Fibroblast of lung (primary cell): ENCODE measurements around the gene MCF2L. TPM values are rescaled to one million over a fixed set of nuclear protein-coding genes. Genes with fewer than 3 reads are reported as not detected.

Source experiments
- DNase-seq, 2 donors: peaks; one replicate each; pipeline versions ENCODE4 v3.0.0 to v3.0.0-alpha.2; 2010; ENCODE audit warnings: low read depth in 2 of 2
- H2AFZ ChIP-seq: 2 replicates; pipeline ENCODE4 v1.5.1; 2012; ENCODE audit warnings: low read length, control low read depth, inconsistent platforms
- H3K27ac ChIP-seq: 2 replicates; pipeline ENCODE4 v1.5.1; 2011; ENCODE audit warnings: low read length, control low read depth; ENCODE audit not compliant: insufficient read depth
- H3K27me3 ChIP-seq: 2 replicates; pipeline ENCODE4 v1.5.1; 2011; ENCODE audit warnings: mild to moderate bottlenecking, low read length; ENCODE audit not compliant: control insufficient read depth, insufficient read depth
- H3K36me3 ChIP-seq: 2 replicates; pipeline ENCODE4 v1.5.1; 2011; ENCODE audit warnings: low read length; ENCODE audit not compliant: control insufficient read depth, insufficient read depth
- H3K4me1 ChIP-seq: 2 replicates; pipeline ENCODE4 v1.5.1; 2011; ENCODE audit warnings: low read length; ENCODE audit not compliant: control insufficient read depth, insufficient read depth; ENCODE audit errors: extremely low read depth
- H3K4me2 ChIP-seq: 2 replicates; pipeline ENCODE4 v1.5.1; 2011; ENCODE audit warnings: low read length, control low read depth; ENCODE audit not compliant: insufficient read depth; ENCODE audit errors: extremely low read depth
- H3K4me3 ChIP-seq, 4 experiments: fragments of 200-600 bp in 1 of 4; sonication (generic) in 1 of 4; replicated peaks in 1 of 4; 2 replicates each; pipeline ENCODE4 v1.5.1; 2011 to 2016; ENCODE audit warnings: low read length in 4 of 4, low read depth in 3 of 4, mild to moderate bottlenecking in 3 of 4, control low read depth in 2 of 4, inconsistent platforms in 1 of 4, mixed read lengths in 1 of 4; ENCODE audit not compliant: insufficient read depth in 1 of 4; ENCODE audit errors: control extremely low read depth in 1 of 4
- H3K79me2 ChIP-seq: 2 replicates; pipeline ENCODE4 v1.5.1; 2012; ENCODE audit warnings: mild to moderate bottlenecking, low read length, inconsistent platforms; ENCODE audit not compliant: control insufficient read depth, insufficient read depth
- H3K9ac ChIP-seq: 2 replicates; pipeline ENCODE4 v1.5.1; 2011; ENCODE audit warnings: mild to moderate bottlenecking, low read length, control low read depth; ENCODE audit not compliant: insufficient read depth
- H3K9me3 ChIP-seq: 2 replicates; pipeline ENCODE4 v1.5.1; 2012; ENCODE audit warnings: low read depth, low read length; ENCODE audit not compliant: control insufficient read depth, insufficient read depth
- H4K20me1 ChIP-seq: 2 replicates; pipeline ENCODE4 v1.5.1; 2011; ENCODE audit warnings: low read length; ENCODE audit not compliant: control insufficient read depth, insufficient read depth; ENCODE audit errors: extremely low read depth
- CTCF ChIP-seq, 2 donors: IDR thresholded peaks in 1 of 2; conservative IDR thresholded peaks in 1 of 2; 1 replicate in 1 of 2; 2 replicates in 1 of 2; pipeline ENCODE4 v1.5.1; 2011 to 2012; ENCODE audit warnings: low read length in 2 of 2, control low read depth in 1 of 2, inconsistent platforms in 1 of 2, low read depth in 1 of 2, mild to moderate bottlenecking in 1 of 2
- EZH2 ChIP-seq: IDR thresholded peaks from 2 replicates; pipeline ENCODE4 v1.5.1; 2012; ENCODE audit warnings: low read length, control low read depth, mild to moderate bottlenecking; ENCODE audit errors: missing control alignments
- polyA plus RNA-seq, 2 donors: library from polyadenylated mRNA; depleted of rRNA in 1 of 2; stranded (reverse) in 1 of 2; unstranded in 1 of 2; fragments of >200 nt; gene quantifications; 2 replicates each; pipeline ENCODE4 v1.2.1, GENCODE V29; 2011 to 2012; ENCODE audit warnings: missing spikeins in 1 of 2
- total RNA-seq: library from RNA; depleted of rRNA; stranded (reverse); fragments of >200 nt; gene quantifications from 2 replicates; pipeline ENCODE4 v1.2.1, GENCODE V29; 2014

The MCF2L gene
- total and polyA plus RNA-seq, 2 donors (not counting 1 experiment from before 2014, with no cell fraction given): 0.18 to 3.3 TPM

- no peak overlapping the region for H3K9ac ChIP-seq
- no peak overlapping the region for H3K27ac ChIP-seq
Observed at GRCh38 chr13:113116871-113117271, 147.9 kb downstream of the MCF2L start.

DNA sequence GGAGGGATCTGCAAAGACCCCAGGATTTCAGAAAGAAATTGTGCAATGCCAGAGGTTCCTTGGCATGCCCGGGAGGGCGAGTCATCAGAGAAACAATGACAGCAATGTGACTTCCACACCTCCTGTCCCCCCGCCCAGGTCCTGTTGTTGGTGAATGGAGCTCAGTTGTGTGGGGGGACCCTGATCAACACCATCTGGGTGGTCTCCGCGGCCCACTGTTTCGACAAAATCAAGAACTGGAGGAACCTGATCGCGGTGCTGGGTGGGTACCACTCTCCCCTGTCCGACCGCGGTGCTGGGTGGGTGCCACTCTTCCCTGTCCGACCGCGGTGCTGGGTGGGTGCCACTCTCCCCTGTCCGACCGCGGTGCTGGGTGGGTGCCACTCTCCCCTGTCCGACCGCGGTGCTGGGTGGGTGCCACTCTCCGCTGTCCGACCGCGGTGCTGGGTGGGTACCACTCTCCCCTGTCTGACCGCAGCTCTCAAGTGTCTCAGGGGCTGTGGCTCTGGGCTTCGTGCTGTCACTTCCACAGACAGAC lies 148.4 kb downstream of the MCF2L start:
- Histone ChIP-seq H3K9me3 (no peaks in the 10 kb centered on the region), H4K20me1 (no peaks in the 10 kb centered on the region), H3K27ac (no peak overlapping the region), H2AFZ (no peak overlapping the region), H3K36me3 (no peaks in the 10 kb centered on the region), H3K4me2 (no peak overlapping the region), H3K79me2 (no peaks in the 10 kb centered on the region), H3K4me3 (no peak overlapping the region), H3K9ac (no peak overlapping the region), H3K4me1 (no peaks in the 10 kb centered on the region), H3K27me3 (peaks cover 2% of the 10 kb centered on the region)
- TF ChIP-seq CTCF (conservative IDR thresholded peaks at IDR 0.05 in 1 of 2, IDR thresholded peaks at IDR 0.05 in 1 of 2; ENCODE audit: low read depth in 1 of 2, low read length in 2 of 2): no peak
- TF ChIP-seq EZH2: no peak
- no peak for DNase-seq

More at GRCh38 chr13:113116871-113117271, 147.9 kb downstream of the MCF2L start:
- no peak for TF ChIP-seq EZH2
- TF ChIP-seq CTCF (conservative IDR thresholded peaks at IDR 0.05 in 1 of 2, IDR thresholded peaks at IDR 0.05 in 1 of 2; ENCODE audit: low read depth in 1 of 2, low read length in 2 of 2): no peak
- DNase-seq: no peak
- no peak overlapping the region for H3K4me3 ChIP-seq
- no peaks in the 10 kb centered on the region for H4K20me1 ChIP-seq
- H2AFZ ChIP-seq: no peak overlapping the region
- H3K4me2 ChIP-seq: no peak overlapping the region
- H3K36me3 ChIP-seq: no peaks in the 10 kb centered on the region
- H3K79me2 ChIP-seq: no peaks in the 10 kb centered on the region
- peaks cover 2% of the 10 kb centered on the region for H3K27me3 ChIP-seq
- H3K9me3 ChIP-seq: no peaks in the 10 kb centered on the region
- no peaks in the 10 kb centered on the region for H3K4me1 ChIP-seq

- Histone ChIP-seq H3K79me2 (no peaks in the 10 kb centered on the region), H3K9me3 (no peaks in the 10 kb centered on the region), H3K27ac (no peak overlapping the region), H3K4me3 (no peak overlapping the region), H4K20me1 (no peaks in the 10 kb centered on the region), H3K36me3 (no peaks in the 10 kb centered on the region), H2AFZ (no peak overlapping the region), H3K27me3 (peaks cover 2% of the 10 kb centered on the region), H3K4me1 (no peaks in the 10 kb centered on the region), H3K4me2 (no peak overlapping the region), H3K9ac (no peak overlapping the region)
- TF ChIP-seq EZH2 (no peak), CTCF (conservative IDR thresholded peaks at IDR 0.05 in 1 of 2, IDR thresholded peaks at IDR 0.05 in 1 of 2; ENCODE audit: low read depth in 1 of 2, low read length in 2 of 2) (no peak)
- no peak for DNase-seq
Observed at GRCh38 chr13:113117911-113118260, 148.9 kb downstream of the MCF2L start.
